ENCODE data around the gene SVBP.

SVBP gene

GRCh38 chr1:42806593-42806992, 10.6 kb downstream of the SVBP start:
- DNase-seq (ENCODE audit: low read depth in 1 of 2, low spot score in 1 of 2): no peak

GRCh38 chr1:42806171-42806570, 11.0 kb downstream of the SVBP start:
- no peak for DNase-seq (ENCODE audit: low read depth in 1 of 2, low spot score in 1 of 2)

- no peak for DNase-seq (ENCODE audit: low read depth in 1 of 2, low spot score in 1 of 2)
Observed at GRCh38 chr1:42801832-42802473, 15.2 kb downstream of the SVBP start.

GRCh38 chr1:42797979-42798378, 19.2 kb downstream of the SVBP start:
- no peak for DNase-seq (ENCODE audit: low read depth in 1 of 2, low spot score in 1 of 2)

- no peak for DNase-seq (ENCODE audit: low read depth in 1 of 2, low spot score in 1 of 2)
Observed at GRCh38 chr1:42797414-42797813, 19.8 kb downstream of the SVBP start.

- DNase-seq (ENCODE audit: low read depth in 1 of 2, low spot score in 1 of 2): no peak
Observed at GRCh38 chr1:42793824-42794223, 23.4 kb downstream of the SVBP start.

- no peak for DNase-seq (ENCODE audit: low read depth in 1 of 2, low spot score in 1 of 2)
Observed at GRCh38 chr1:42788021-42788420, 29.2 kb downstream of the SVBP start.

GRCh38 chr1:42786097-42786496, 31.1 kb downstream of the SVBP start:
- no peak for DNase-seq (ENCODE audit: low read depth in 1 of 2, low spot score in 1 of 2)

- DNase-seq (ENCODE audit: low read depth in 1 of 2, low spot score in 1 of 2): peak in 1 of 2 donors; percentile 13
Observed at GRCh38 chr1:42784946-42785693, 32.1 kb downstream of the SVBP start, which contains the start of gene TMEM269. Gene TMEM269 (plus strand): TSS chr1:42784991. CDS start chr1:42789894, 4,903 bp downstream.

GRCh38 chr1:42784547-42784945, 32.7 kb downstream of the SVBP start:
- no peak for DNase-seq (ENCODE audit: low read depth in 1 of 2, low spot score in 1 of 2)

- no peak for DNase-seq (ENCODE audit: low read depth in 1 of 2, low spot score in 1 of 2)
Observed at GRCh38 chr1:42783092-42783491, 34.1 kb downstream of the SVBP start.

- no peak for DNase-seq (ENCODE audit: low read depth in 1 of 2, low spot score in 1 of 2)
Observed at GRCh38 chr1:42780176-42780575, 37.0 kb downstream of the SVBP start.

- no peak for DNase-seq (ENCODE audit: low read depth in 1 of 2, low spot score in 1 of 2)
Observed at GRCh38 chr1:42779725-42780124, 37.5 kb downstream of the SVBP start.

GRCh38 chr1:42777852-42778251, 39.3 kb downstream of the SVBP start:
- DNase-seq (ENCODE audit: low read depth in 1 of 2, low spot score in 1 of 2): no peak

GRCh38 chr1:42776502-42776901, 40.7 kb downstream of the SVBP start:
- no peak for DNase-seq (ENCODE audit: low read depth in 1 of 2, low spot score in 1 of 2)

GRCh38 chr1:42774928-42775526, 42.2 kb downstream of the SVBP start:
- DNase-seq (ENCODE audit: low read depth in 1 of 2, low spot score in 1 of 2): no peak

GRCh38 chr1:42773420-42773819, 43.8 kb downstream of the SVBP start:
- DNase-seq (ENCODE audit: low read depth in 1 of 2, low spot score in 1 of 2): no peak

GRCh38 chr1:42769811-42770210, 47.4 kb downstream of the SVBP start:
- no peak for DNase-seq (ENCODE audit: low read depth in 1 of 2, low spot score in 1 of 2)

- no peak for DNase-seq (ENCODE audit: low read depth in 1 of 2, low spot score in 1 of 2)
Observed at GRCh38 chr1:42768172-42768571, 49.0 kb downstream of the SVBP start.

GRCh38 chr1:42767510-42768000, 49.6 kb downstream of the SVBP start:
- no peak for DNase-seq (ENCODE audit: low read depth in 1 of 2, low spot score in 1 of 2)

GRCh38 chr1:42766741-42767509, 50.3 kb downstream of the SVBP start, which contains the start of the genes C1orf50 and P3H1:
Gene C1orf50 (plus strand): TSS chr1:42767249. CDS start chr1:42767312, 63 bp downstream.
Gene P3H1 (minus strand): TSS chr1:42767028. CDS start chr1:42766971, 57 bp downstream.
- DNase-seq (ENCODE audit: low read depth in 1 of 2, low spot score in 1 of 2): peak; percentile 99 to 100

Measured in activated CD4-positive, alpha-beta T cell treated with anti-CD3 and anti-CD28 coated beads, Interleukin-2, amount 50 U/mL, for 24 hours (primary cell).